ENCODE results near the gene HIGD1A. TPM values are rescaled to one million over a fixed set of nuclear protein-coding genes. Genes with fewer than 3 reads are reported as not detected.

The HIGD1A gene
- total RNA-seq, 1 experiment from 2014 or later = 154 TPM

DNA sequence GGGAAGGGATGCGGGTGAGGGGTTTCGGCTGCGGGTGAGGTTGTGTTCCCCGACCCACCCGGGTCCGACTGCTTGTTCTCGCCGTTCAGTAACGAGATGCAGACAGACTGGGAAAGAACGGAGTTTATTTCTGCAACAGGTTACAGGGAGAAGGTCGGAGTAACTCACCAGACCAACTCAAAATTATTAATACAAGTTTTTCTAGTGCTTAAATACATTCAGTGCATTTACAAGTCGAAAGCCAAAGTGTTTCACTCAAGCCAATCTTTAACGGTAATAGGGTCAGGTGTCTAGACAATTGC is 492 bp upstream of the HIGD1A start:
- Histone ChIP-seq H3K79me2 (ENCODE audit: low read length) (peaks cover 45% of the 10 kb centered on the region), H3K4me3 (ENCODE audit: low read length) (peak overlapping the region; percentile 97), H3K9me2 (replicated peaks; ENCODE audit: low read length) (no peaks in the 10 kb centered on the region), H3K4me2 (ENCODE audit: low read length) (peak overlapping the region; percentile 91), H3K36me3 (ENCODE audit: low read depth, low read length) (0 out of 2 replicates have a peak, but pooled peaks cover 3% of the 10 kb centered on the region), H3K27me3 (ENCODE audit: low read length) (no peaks in the 10 kb centered on the region), H3K9ac (ENCODE audit: low read length) (peak overlapping the region; percentile 99), H3K4me1 (ENCODE audit: insufficient read depth, low read length) (peaks cover 34% of the 10 kb centered on the region), H4K20me1 (ENCODE audit: low read length) (peaks cover 7% of the 10 kb centered on the region; the same call in 1 of the 2 replicates), H3K27ac (ENCODE audit: low read length) (peak overlapping the region; percentile 62), H3K9me3 (ENCODE audit: low read length) (no peaks in the 10 kb centered on the region), H3F3A (ENCODE audit: low read length, unreplicated experiment) (no peaks in the 10 kb centered on the region), H2AFZ (ENCODE audit: low read length) (peak overlapping the region; percentile 80)
- POLR2A ChIA-PET (ENCODE audit: unreplicated experiment) = interaction anchor here (0.6 to 1.3 kb wide), 8 partner anchors 9 to 1360 kb away, joined by 3 to 13 read pairs (median 3); no protein-coding TSS in a partner anchor
- ATAC-seq (peak; percentile 11), DNase-seq (no peak)
- TSS peak; percentile 89 for BruUV-seq (replicated peaks)
- TF ChIP-seq EZH2phosphoT487 (IDR thresholded peaks at IDR 0.05; ENCODE audit: borderline replicate concordance, low read length) (no peak), EZH2 (IDR thresholded peaks at IDR 0.05; ENCODE audit: low read length, unreplicated experiment) (no peak)
- TF ChIP-seq, protein P1, sequence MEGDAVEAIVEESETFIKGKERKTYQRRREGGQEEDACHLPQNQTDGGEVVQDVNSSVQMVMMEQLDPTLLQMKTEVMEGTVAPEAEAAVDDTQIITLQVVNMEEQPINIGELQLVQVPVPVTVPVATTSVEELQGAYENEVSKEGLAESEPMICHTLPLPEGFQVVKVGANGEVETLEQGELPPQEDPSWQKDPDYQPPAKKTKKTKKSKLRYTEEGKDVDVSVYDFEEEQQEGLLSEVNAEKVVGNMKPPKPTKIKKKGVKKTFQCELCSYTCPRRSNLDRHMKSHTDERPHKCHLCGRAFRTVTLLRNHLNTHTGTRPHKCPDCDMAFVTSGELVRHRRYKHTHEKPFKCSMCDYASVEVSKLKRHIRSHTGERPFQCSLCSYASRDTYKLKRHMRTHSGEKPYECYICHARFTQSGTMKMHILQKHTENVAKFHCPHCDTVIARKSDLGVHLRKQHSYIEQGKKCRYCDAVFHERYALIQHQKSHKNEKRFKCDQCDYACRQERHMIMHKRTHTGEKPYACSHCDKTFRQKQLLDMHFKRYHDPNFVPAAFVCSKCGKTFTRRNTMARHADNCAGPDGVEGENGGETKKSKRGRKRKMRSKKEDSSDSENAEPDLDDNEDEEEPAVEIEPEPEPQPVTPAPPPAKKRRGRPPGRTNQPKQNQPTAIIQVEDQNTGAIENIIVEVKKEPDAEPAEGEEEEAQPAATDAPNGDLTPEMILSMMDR (conservative IDR thresholded peaks at IDR 0.05; ENCODE audit: low read depth, low read length) = no peak
- CTCF ChIA-PET = interaction anchor here (0.7 to 1.1 kb wide), 2 partner anchors 25 to 758 kb away, joined by 3 to 4 read pairs; no protein-coding TSS in a partner anchor
- intact Hi-C loops (cut with micrococcal nuclease) = loop anchor here (1.0 kb wide), 4 partner anchors 11 to 25 kb away; no protein-coding TSS in a partner anchor

DNA sequence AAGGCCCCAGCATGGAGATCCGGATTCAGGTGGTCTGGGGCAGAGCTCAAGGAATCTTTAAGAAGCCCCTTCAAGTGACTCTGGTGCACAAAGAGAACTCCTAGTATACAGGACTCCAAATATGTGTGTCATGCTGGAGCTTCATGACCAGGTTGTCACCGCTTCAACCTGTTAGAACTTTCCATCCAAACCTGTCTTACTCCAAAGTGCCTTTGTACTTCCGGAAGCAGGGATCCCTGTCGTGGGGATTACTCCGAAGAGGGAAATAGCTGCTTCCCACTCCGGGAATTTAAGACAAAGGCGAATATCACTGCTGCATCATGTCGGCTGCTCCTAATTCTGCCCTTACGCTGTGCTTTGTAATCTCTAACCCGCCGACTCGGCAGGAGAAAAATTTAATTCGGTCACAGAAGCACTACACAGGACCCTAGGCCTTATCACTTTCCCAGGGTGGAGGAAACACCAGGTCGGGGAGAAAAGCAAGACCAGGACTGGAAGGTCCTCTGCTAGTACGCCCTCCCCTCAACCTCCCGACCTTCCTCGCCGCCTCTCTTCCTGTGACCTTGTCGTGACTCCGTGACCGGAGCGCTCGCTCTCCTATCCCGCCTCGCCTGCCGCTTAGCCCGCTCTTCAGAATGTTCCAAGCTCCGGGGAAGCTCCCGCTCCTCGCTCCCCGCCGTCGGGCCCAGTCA is 730 bp downstream of the HIGD1A start:
- ATAC-seq (peak; percentile 16), DNase-seq (peak; percentile 40)
- H3K27me3 ChIP-seq (ENCODE audit: low read length) = no peaks in the 10 kb centered on the region
- H3K27ac ChIP-seq (ENCODE audit: low read length) = peak overlapping the region; percentile 89
- peak overlapping the region; percentile 99 for H3K9ac ChIP-seq (ENCODE audit: low read length)
- 0 out of 2 replicates have a peak, but pooled peaks cover 3% of the 10 kb centered on the region for H3K36me3 ChIP-seq (ENCODE audit: low read depth, low read length)
- H3K9me3 ChIP-seq (ENCODE audit: low read length) = no peaks in the 10 kb centered on the region
- intact Hi-C loops (cut with micrococcal nuclease) = loop anchor here (1.0 kb wide), 4 partner anchors 12 to 26 kb away; no protein-coding TSS in a partner anchor
- peak overlapping the region; percentile 91 for H3K4me2 ChIP-seq (ENCODE audit: low read length)
- H3K4me1 ChIP-seq (ENCODE audit: insufficient read depth, low read length) = peaks cover 34% of the 10 kb centered on the region
- BruUV-seq (replicated peaks) = TSS peak; percentile 42
- peak overlapping the region; percentile 97 for H3K4me3 ChIP-seq (ENCODE audit: low read length)
- peaks cover 51% of the 10 kb centered on the region for H3K79me2 ChIP-seq (ENCODE audit: low read length)
- CTCF ChIA-PET = interaction anchor here (1.1 kb wide), 1 partner anchor 24 kb away, joined by 3 read pairs; no protein-coding TSS in a partner anchor
- no peak for TF ChIP-seq EZH2 (IDR thresholded peaks at IDR 0.05; ENCODE audit: low read length, unreplicated experiment)
- TF ChIP-seq EZH2phosphoT487 (IDR thresholded peaks at IDR 0.05; ENCODE audit: borderline replicate concordance, low read length) = no peak
- TF ChIP-seq, protein P1 (conservative IDR thresholded peaks at IDR 0.05; ENCODE audit: low read depth, low read length) = no peak
- H3F3A ChIP-seq (ENCODE audit: low read length, unreplicated experiment) = no peaks in the 10 kb centered on the region
- POLR2A ChIA-PET (ENCODE audit: unreplicated experiment) = interaction anchor here (0.6 to 1.3 kb wide), 4 partner anchors 11 to 36 kb away, joined by 3 to 17 read pairs (median 9); no protein-coding TSS in a partner anchor
- H3K9me2 ChIP-seq (replicated peaks; ENCODE audit: low read length) = no peaks in the 10 kb centered on the region
- H4K20me1 ChIP-seq (ENCODE audit: low read length) = peaks cover 7% of the 10 kb centered on the region; the same call in 1 of the 2 replicates
- peak overlapping the region; percentile 46; the same call in 1 of the 2 replicates for H2AFZ ChIP-seq (ENCODE audit: low read length)

Measured in PC-3 (cell line).